Left lobe of liver (tissue), 2 donors: ENCODE measurements around the gene OVOL3. TPM values are rescaled to one million over a fixed set of nuclear protein-coding genes. Genes with fewer than 3 reads are reported as not detected.
"Not testable (repeated sequence)": the region's sequence is repeated elsewhere in the genome, so short reads cannot be mapped to it uniquely, and the experiment has no call there.

Experiments
- ATAC-seq: fragments of 200-7000 bp; cut with Tn5 transposase; one replicate; pipeline ENCODE4 v1.9.1; 2020; ENCODE audit warnings: mild to moderate bottlenecking, moderate library complexity
- DNase-seq: peaks from one replicate; pipeline ENCODE4 v3.0.0-alpha.2; 2020; ENCODE audit warnings: low spot score
- total RNA-seq: library from RNA; stranded (reverse); gene quantifications from one replicate; pipeline ENCODE4 v1.2.1, GENCODE V29; 2021
- donor health status: DM: no; HTN: no; CAD: no; lungs with moderate emphysema.
- donor health status: DM: no; HTN: yes; CAD: no.

OVOL3 gene
- total RNA-seq = not detected

- no peak for ATAC-seq
- no peak for DNase-seq
These were observed at the start of gene OVOL3 for GRCh38 chr19:36110487-36111199. Gene OVOL3 (plus strand): TSS chr19:36111143. CDS start chr19:36111203, 60 bp downstream.

GRCh38 chr19:36061367-36061766 is 49.6 kb upstream of the OVOL3 start:
- DNase-seq (no peak), ATAC-seq (no peak)

- ATAC-seq (no peak), DNase-seq (no peak)
These were observed 46.1 kb upstream of the OVOL3 start for GRCh38 chr19:36064826-36065225.

GRCh38 chr19:36067681-36068080 is 43.3 kb upstream of the OVOL3 start:
- DNase-seq = no peak
- ATAC-seq = no peak

- DNase-seq, ATAC-seq: not testable (repeated sequence)
These were observed 42.0 kb upstream of the OVOL3 start for GRCh38 chr19:36068810-36069499.

GRCh38 chr19:36072081-36072480 is 38.9 kb upstream of the OVOL3 start:
- ATAC-seq (no peak), DNase-seq (no peak)

- ATAC-seq = no peak
- no peak for DNase-seq
These were observed 37.6 kb upstream of the OVOL3 start for GRCh38 chr19:36073121-36073876.

- ATAC-seq (no peak), DNase-seq (no peak)
These were observed 31.5 kb upstream of the OVOL3 start for GRCh38 chr19:36079389-36079945.

GRCh38 chr19:36081385-36081784 is 29.6 kb upstream of the OVOL3 start:
- ATAC-seq (no peak), DNase-seq (no peak)

- DNase-seq = no peak
- no peak for ATAC-seq
These were observed 29.0 kb upstream of the OVOL3 start for GRCh38 chr19:36081894-36082293.

GRCh38 chr19:36082916-36083315 is 28.0 kb upstream of the OVOL3 start:
- DNase-seq (no peak), ATAC-seq (no peak)

GRCh38 chr19:36084231-36085009 is 26.5 kb upstream of the OVOL3 start:
- ATAC-seq (no peak), DNase-seq (no peak)

- DNase-seq (no peak), ATAC-seq (no peak)
These were observed 24.6 kb upstream of the OVOL3 start for GRCh38 chr19:36086326-36086725.

- DNase-seq = no peak
- no peak for ATAC-seq
These were observed 21.1 kb upstream of the OVOL3 start for GRCh38 chr19:36089847-36090246.

GRCh38 chr19:36090910-36091695 is 19.8 kb upstream of the OVOL3 start:
- DNase-seq = no peak
- no peak for ATAC-seq

- DNase-seq (no peak), ATAC-seq (no peak)
These were observed 18.4 kb upstream of the OVOL3 start for GRCh38 chr19:36092566-36092965.

GRCh38 chr19:36093146-36093662 is 17.7 kb upstream of the OVOL3 start:
- ATAC-seq (no peak), DNase-seq (no peak)

GRCh38 chr19:36093687-36094086 is 17.3 kb upstream of the OVOL3 start:
- DNase-seq = no peak
- ATAC-seq = no peak

- no peak for ATAC-seq
- DNase-seq = no peak
These were observed 13.9 kb upstream of the OVOL3 start for GRCh38 chr19:36097036-36097435.
